Suprapubic skin (tissue), 4 donors: ENCODE data around the gene ZNF593OS. TPM values are rescaled to one million over a fixed set of nuclear protein-coding genes. Genes with fewer than 3 reads are reported as not detected.

Experiments
- DNase-seq, 2 donors: peaks; one replicate each; pipeline ENCODE4 v3.0.0-alpha.2; 2019; ENCODE audit warnings: low spot score in 2 of 2
- H3K27ac ChIP-seq: fragments of 200-600 bp; sonication (generic); one replicate; pipeline ENCODE4 v1.5.1; 2019
- H3K27me3 ChIP-seq: fragments of 200-600 bp; sonication (generic); one replicate; pipeline ENCODE4 v1.5.1; 2019
- H3K36me3 ChIP-seq: fragments of 200-600 bp; sonication (generic); one replicate; pipeline ENCODE4 v1.5.1; 2019
- H3K4me1 ChIP-seq: fragments of 200-600 bp; sonication (generic); one replicate; pipeline ENCODE4 v1.5.1; 2019
- H3K4me3 ChIP-seq: fragments of 200-600 bp; sonication (generic); one replicate; pipeline ENCODE4 v1.5.1; 2019; ENCODE audit warnings: mild to moderate bottlenecking
- H3K9me3 ChIP-seq: fragments of 200-600 bp; sonication (generic); one replicate; pipeline ENCODE4 v1.5.1; 2019
- CTCF ChIP-seq, 2 donors: fragments of 200-600 bp in 1 of 2; fragments of 450-650 bp in 1 of 2; sonication (generic) in 1 of 2; IDR thresholded peaks; one replicate each; pipeline ENCODE4 v1.5.1; 2016 to 2019; ENCODE audit warnings: antibody characterized with exemption in 2 of 2, mild to moderate bottlenecking in 1 of 2, moderate library complexity in 1 of 2
- EP300 ChIP-seq: sonication (generic); formaldehyde crosslinking; IDR thresholded peaks from one replicate; pipeline ENCODE4 v1.6.1; 2017; ENCODE audit warnings: antibody characterized with exemption
- POLR2A ChIP-seq, 2 donors: fragments of 450-650 bp; IDR thresholded peaks; one replicate each; pipeline ENCODE4 v1.6.1; 2017; ENCODE audit warnings: antibody characterized with exemption in 2 of 2, mild to moderate bottlenecking in 2 of 2, moderate library complexity in 2 of 2
- POLR2AphosphoS5 ChIP-seq, 3 donors: sonication (generic); formaldehyde crosslinking; IDR thresholded peaks; one replicate each; pipeline ENCODE4 v1.6.1; 2017; ENCODE audit warnings: antibody characterized with exemption in 3 of 3
- WGBS: methylation state at CpG from one replicate; pipeline ENCODE4 v1.1.5; 2018; 5-methylcytosine and 5-hydroxymethylcytosine counted together
- total RNA-seq, 4 donors: library from RNA; depleted of rRNA; stranded (reverse); fragments of >200 nt; gene quantifications; one replicate each; pipeline ENCODE4 v1.1.0, GENCODE V29; 2016

The ZNF593OS gene
- total RNA-seq, 4 donors from 2014 or later, result not detected

- Histone ChIP-seq H3K9me3 (no peaks in the 10 kb centered on the region), H3K4me3 (no peak overlapping the region)
- 72% methylated on average over 8 of the region's 8 CpGs for WGBS
These were observed 29.5 kb downstream of the ZNF593OS start for GRCh38 chr1:26142159-26142558.

GRCh38 chr1:26138974-26139558 is 32.6 kb downstream of the ZNF593OS start:
- H3K27me3 ChIP-seq, result no peaks in the 10 kb centered on the region
- H3K4me1 ChIP-seq, result no peaks in the 10 kb centered on the region
- TF ChIP-seq POLR2AphosphoS5 (IDR thresholded peaks at IDR 0.05) (no peak), CTCF (IDR thresholded peaks at IDR 0.05) (no peak), POLR2A (IDR thresholded peaks at IDR 0.05) (no peak), EP300 (no peak)
- 74% methylated on average over 3 of the region's 3 CpGs for WGBS
- DNase-seq, result no peak
- H3K27ac ChIP-seq, result no peak overlapping the region
- H3K36me3 ChIP-seq, result no peaks in the 10 kb centered on the region
- no peak overlapping the region for H3K4me3 ChIP-seq
- no peaks in the 10 kb centered on the region for H3K9me3 ChIP-seq

More at GRCh38 chr1:26142159-26142558, 29.5 kb downstream of the ZNF593OS start:
- DNase-seq, result no peak
- TF ChIP-seq EP300, result no peak
- H3K4me1 ChIP-seq, result peaks cover 5% of the 10 kb centered on the region
- H3K27me3 ChIP-seq, result no peaks in the 10 kb centered on the region
- no peak overlapping the region for H3K27ac ChIP-seq
- no peaks in the 10 kb centered on the region for H3K36me3 ChIP-seq

GRCh38 chr1:26134466-26134865 is 37.2 kb downstream of the ZNF593OS start:
- H3K4me3 ChIP-seq, result no peak overlapping the region
- no peaks in the 10 kb centered on the region for H3K36me3 ChIP-seq
- no peaks in the 10 kb centered on the region for H3K4me1 ChIP-seq
- H3K9me3 ChIP-seq, result no peaks in the 10 kb centered on the region
- H3K27me3 ChIP-seq, result no peaks in the 10 kb centered on the region
- H3K27ac ChIP-seq, result no peak overlapping the region
- WGBS, result 95% methylated on average over 3 of the region's 3 CpGs
- DNase-seq, result no peak
- TF ChIP-seq EP300, result no peak
- TF ChIP-seq CTCF (IDR thresholded peaks at IDR 0.05), result no peak
- TF ChIP-seq POLR2AphosphoS5 (IDR thresholded peaks at IDR 0.05), result no peak
- TF ChIP-seq POLR2A (IDR thresholded peaks at IDR 0.05), result no peak

- Histone ChIP-seq H3K36me3 (no peaks in the 10 kb centered on the region), H3K27me3 (no peaks in the 10 kb centered on the region), H3K4me3 (no peak overlapping the region), H3K4me1 (peaks cover 5% of the 10 kb centered on the region), H3K27ac (no peak overlapping the region), H3K9me3 (no peaks in the 10 kb centered on the region)
- TF ChIP-seq CTCF (IDR thresholded peaks at IDR 0.05) (no peak), POLR2A (IDR thresholded peaks at IDR 0.05) (no peak), EP300 (no peak), POLR2AphosphoS5 (IDR thresholded peaks at IDR 0.05) (no peak)
- WGBS, result 90% methylated on average over 2 of the region's 2 CpGs
- no peak for DNase-seq
These were observed 38.8 kb downstream of the ZNF593OS start for GRCh38 chr1:26132834-26133167.

- Histone ChIP-seq H3K36me3 (no peaks in the 10 kb centered on the region), H3K27ac (no peak overlapping the region), H3K27me3 (no peaks in the 10 kb centered on the region), H3K9me3 (no peaks in the 10 kb centered on the region), H3K4me1 (peaks cover 10% of the 10 kb centered on the region), H3K4me3 (no peak overlapping the region)
- no peak for TF ChIP-seq POLR2A (IDR thresholded peaks at IDR 0.05)
- no peak for TF ChIP-seq POLR2AphosphoS5 (IDR thresholded peaks at IDR 0.05)
- TF ChIP-seq CTCF (IDR thresholded peaks at IDR 0.05), result no peak
- no peak for TF ChIP-seq EP300
- 64% methylated on average over 5 of the region's 5 CpGs for WGBS
- no peak for DNase-seq
These were observed 39.4 kb downstream of the ZNF593OS start for GRCh38 chr1:26132128-26132833.
